Measurements from ENCODE around the gene PTX3.

The PTX3 gene

DNA sequence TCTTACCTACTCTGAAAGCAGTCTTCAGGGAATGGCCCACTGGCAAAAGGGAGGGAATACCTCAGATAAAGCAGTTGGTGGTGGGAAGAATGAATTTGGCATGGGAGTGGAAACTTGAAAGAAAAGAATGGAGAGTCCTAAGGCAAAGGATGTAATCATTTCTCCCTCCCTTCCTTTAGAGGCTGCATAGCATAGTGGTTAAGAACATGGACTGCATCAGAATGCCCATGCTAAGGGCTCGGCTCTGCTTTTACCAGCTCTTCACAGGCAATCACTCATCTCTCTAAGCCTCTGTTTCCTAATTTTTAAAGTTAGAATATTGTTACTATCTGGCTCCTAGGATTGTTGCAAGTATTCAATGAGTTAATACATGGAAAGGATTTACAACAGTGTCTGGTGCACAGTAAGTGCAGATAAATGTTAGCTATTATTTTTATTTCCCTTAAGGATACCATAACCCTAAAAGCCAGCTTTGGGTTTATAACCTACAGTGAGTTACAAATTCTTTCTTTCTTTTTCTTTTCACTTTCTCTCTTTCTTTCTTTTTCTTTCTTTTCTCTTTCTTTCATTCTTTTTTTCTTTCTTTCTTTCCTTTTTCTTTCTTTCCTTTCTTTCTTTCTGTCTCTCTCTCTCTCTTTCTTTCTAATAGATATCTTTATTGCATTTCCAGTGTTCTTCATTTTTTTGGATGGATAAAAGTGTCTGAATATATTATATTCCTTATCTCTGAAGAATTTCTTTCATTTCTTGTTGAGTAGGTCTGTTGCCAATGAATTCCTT, 43.0 kb downstream of the PTX3 start:
- DNase-seq = no peak

DNA sequence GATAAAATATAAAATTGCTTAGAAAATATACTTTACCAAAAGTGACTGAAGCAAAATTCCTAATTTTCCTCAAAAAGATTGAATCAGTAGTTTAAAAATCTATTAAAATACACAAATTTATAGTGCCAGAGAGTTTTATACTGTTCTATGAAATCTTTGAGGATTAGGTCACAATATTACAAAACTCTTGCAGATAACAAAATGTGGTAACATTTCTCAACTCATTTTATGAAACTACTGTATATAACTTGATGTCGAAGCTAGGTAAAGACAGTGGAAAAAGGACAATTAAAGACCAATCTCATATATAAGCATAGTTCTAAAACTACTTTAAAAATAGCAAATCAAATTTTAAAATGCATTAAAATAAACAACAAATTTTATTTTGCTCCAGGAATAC, 50.7 kb downstream of the PTX3 start:
- no peak for DNase-seq

GRCh38 chr3:157488144-157488543, 51.5 kb downstream of the PTX3 start:
- no peak for DNase-seq

- DNase-seq = no peak
These were observed 54.5 kb downstream of the PTX3 start for GRCh38 chr3:157491136-157491535.
